GM21528 (cell line): ENCODE results near the gene ATG13.

Source experiments
- ATAC-seq: cut with Tn5 transposase; IDR thresholded peaks from one replicate; pipeline ENCODE4 v1.9.1; 2021; ENCODE audit warnings: mild to moderate bottlenecking, moderate library complexity; ENCODE audit not compliant: unreplicated experiment, low FRiP score

The ATG13 gene

GRCh38 chr11:46719543-46720218 lies 102.3 kb downstream of the ATG13 start:
- ATAC-seq, result no peak

- no peak for ATAC-seq
Observed at GRCh38 chr11:46721286-46721685, 103.9 kb downstream of the ATG13 start.

- no peak for ATAC-seq
Observed at GRCh38 chr11:46722566-46723358, 105.4 kb downstream of the ATG13 start.

- ATAC-seq, result no peak
Observed at GRCh38 chr11:46723359-46723680, 106.0 kb downstream of the ATG13 start.

GRCh38 chr11:46724088-46724487 lies 106.7 kb downstream of the ATG13 start:
- no peak for ATAC-seq
